OCI-LY3 (cell line): ENCODE measurements around the gene SNX2.

ENCODE experiments used
- CTCF ChIP-seq: fragments of 200-600, 300-600 bp; sonication (generic); IDR thresholded peaks from 2 replicates; pipeline ENCODE4 v1.5.1; 2014; ENCODE audit warnings: antibody characterized with exemption, low read length, low read depth
- EZH2phosphoT487 ChIP-seq: fragments of 200-600 bp; shearing (Covaris generic); IDR thresholded peaks from 2 replicates; pipeline ENCODE4 v1.6.1; 2018; ENCODE audit warnings: antibody characterized with exemption, mixed run types, low read depth

- TF ChIP-seq CTCF (no peak), EZH2phosphoT487 (no peak)
Observed at GRCh38 chr5:122730037-122730436, 44.8 kb upstream of the SNX2 start.
